Colonic mucosa (tissue), 4 donors: ENCODE data around the gene RAPGEF5. TPM values are rescaled to one million over a fixed set of nuclear protein-coding genes. Genes with fewer than 3 reads are reported as not detected.
A peak's percentile ranks its signal among the peaks of the same experiment; 100 is the strongest.

ENCODE experiments used
- DNase-seq: peaks from one replicate; pipeline ENCODE4 v3.0.0-alpha.2; 2020
- H3K27ac ChIP-seq: fragments of 200-600 bp; one replicate; pipeline ENCODE4 v1.8.0; 2021
- H3K27me3 ChIP-seq: fragments of 200-600 bp; one replicate; pipeline ENCODE4 v1.8.0; 2021
- H3K36me3 ChIP-seq: fragments of 200-600 bp; one replicate; pipeline ENCODE4 v1.8.0; 2021
- H3K4me1 ChIP-seq: fragments of 200-600 bp; one replicate; pipeline ENCODE4 v1.8.0; 2021; ENCODE audit warnings: mild to moderate bottlenecking
- H3K4me3 ChIP-seq: fragments of 200-600 bp; one replicate; pipeline ENCODE4 v1.8.0; 2021
- H3K9ac ChIP-seq, 2 donors: one replicate each; pipeline ENCODE4 v1.7.0; 2013; ENCODE audit warnings: control low read depth in 2 of 2, low read depth in 2 of 2, low read length in 2 of 2
- H3K9me3 ChIP-seq: fragments of 200-600 bp; one replicate; pipeline ENCODE4 v1.8.0; 2021
- intact Hi-C: fragments of 100-400 bp; cut with DNase I; formaldehyde crosslinking; loops from one replicate; pipeline ENCODE4 v1.14.1; 2022
- total RNA-seq, 2 donors: library from RNA; stranded (reverse); fragmentation: NEBNext Ultra II Directional in 1 of 2; extraction: Animal tissue kit (Norgen Biotek cat#: 25700) in 1 of 2; gene quantifications; one replicate each; pipeline ENCODE4 v1.2.1, GENCODE V29; 2021
- TF ChIP-seq, protein P1 (sequence below): fragments of 200-600 bp; IDR thresholded peaks from one replicate; pipeline ENCODE4 v1.8.0; 2022; ENCODE audit warnings: antibody characterized with exemption, mild to moderate bottlenecking
- donor health status: healthy.
- donor health status: DM: no; HTN: no; CAD: no.
- donor health status: DM: no; HTN: no; CAD: no.

Gene RAPGEF5
- total RNA-seq, 2 donors from 2014 or later, result 39.9 to 42.2 TPM

DNA sequence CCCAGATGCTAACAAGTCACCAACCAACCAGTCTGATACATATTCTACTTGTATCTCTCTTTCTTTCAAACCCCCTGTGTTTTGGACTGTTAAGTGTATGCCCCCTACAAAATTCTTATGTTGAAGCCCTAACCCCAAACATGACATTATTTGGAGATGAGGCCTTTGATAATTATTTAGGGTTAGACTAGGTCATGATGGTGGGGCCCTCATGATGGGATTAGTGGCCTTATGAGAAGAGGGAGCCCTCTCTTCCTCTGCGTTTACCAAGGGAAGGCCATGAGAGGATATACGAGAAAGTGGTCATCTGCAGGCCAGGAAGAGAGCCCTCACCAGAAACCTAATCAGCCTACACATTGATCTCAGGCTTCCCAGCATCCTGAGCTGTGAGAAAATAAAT is 2.5 kb downstream of the RAPGEF5 start:
- no peak overlapping the region for H3K9ac ChIP-seq
- DNase-seq, result no peak
- intact Hi-C loops, result no loop called here
- no peak overlapping the region for H3K4me3 ChIP-seq
- TF ChIP-seq, protein P1, sequence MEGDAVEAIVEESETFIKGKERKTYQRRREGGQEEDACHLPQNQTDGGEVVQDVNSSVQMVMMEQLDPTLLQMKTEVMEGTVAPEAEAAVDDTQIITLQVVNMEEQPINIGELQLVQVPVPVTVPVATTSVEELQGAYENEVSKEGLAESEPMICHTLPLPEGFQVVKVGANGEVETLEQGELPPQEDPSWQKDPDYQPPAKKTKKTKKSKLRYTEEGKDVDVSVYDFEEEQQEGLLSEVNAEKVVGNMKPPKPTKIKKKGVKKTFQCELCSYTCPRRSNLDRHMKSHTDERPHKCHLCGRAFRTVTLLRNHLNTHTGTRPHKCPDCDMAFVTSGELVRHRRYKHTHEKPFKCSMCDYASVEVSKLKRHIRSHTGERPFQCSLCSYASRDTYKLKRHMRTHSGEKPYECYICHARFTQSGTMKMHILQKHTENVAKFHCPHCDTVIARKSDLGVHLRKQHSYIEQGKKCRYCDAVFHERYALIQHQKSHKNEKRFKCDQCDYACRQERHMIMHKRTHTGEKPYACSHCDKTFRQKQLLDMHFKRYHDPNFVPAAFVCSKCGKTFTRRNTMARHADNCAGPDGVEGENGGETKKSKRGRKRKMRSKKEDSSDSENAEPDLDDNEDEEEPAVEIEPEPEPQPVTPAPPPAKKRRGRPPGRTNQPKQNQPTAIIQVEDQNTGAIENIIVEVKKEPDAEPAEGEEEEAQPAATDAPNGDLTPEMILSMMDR, result no peak
- H3K9me3 ChIP-seq, result no peaks in the 10 kb centered on the region
- H3K27ac ChIP-seq, result no peak overlapping the region
- H3K36me3 ChIP-seq, result no peaks in the 10 kb centered on the region
- H3K4me1 ChIP-seq, result no peaks in the 10 kb centered on the region
- H3K27me3 ChIP-seq, result no peaks in the 10 kb centered on the region

DNA sequence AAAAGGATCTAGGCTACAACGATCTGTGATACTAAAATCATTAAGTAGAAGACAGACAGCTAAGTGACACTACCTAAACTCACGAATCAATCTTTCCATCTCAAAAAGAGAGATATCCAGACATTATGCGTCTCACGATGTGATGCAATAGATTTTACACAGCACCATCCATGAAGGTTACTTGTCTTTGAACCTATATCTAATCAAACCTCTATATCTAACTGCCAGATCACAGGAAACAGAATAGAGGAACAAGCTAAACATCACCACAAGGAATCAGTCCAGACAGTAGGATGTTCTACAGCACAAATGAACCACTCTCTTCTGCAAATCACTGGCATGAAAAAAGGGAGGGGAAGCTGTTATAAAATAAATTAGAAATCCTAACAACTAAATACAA is 4.1 kb downstream of the RAPGEF5 start:
- H3K9me3 ChIP-seq, result no peaks in the 10 kb centered on the region
- H3K9ac ChIP-seq, result no peak overlapping the region
- H3K27ac ChIP-seq, result no peak overlapping the region
- intact Hi-C loops, result no loop called here
- TF ChIP-seq, protein P1, result no peak
- DNase-seq, result no peak
- H3K27me3 ChIP-seq, result no peaks in the 10 kb centered on the region
- no peak overlapping the region for H3K4me3 ChIP-seq
- H3K36me3 ChIP-seq, result no peaks in the 10 kb centered on the region
- peaks cover 2% of the 10 kb centered on the region for H3K4me1 ChIP-seq

DNA sequence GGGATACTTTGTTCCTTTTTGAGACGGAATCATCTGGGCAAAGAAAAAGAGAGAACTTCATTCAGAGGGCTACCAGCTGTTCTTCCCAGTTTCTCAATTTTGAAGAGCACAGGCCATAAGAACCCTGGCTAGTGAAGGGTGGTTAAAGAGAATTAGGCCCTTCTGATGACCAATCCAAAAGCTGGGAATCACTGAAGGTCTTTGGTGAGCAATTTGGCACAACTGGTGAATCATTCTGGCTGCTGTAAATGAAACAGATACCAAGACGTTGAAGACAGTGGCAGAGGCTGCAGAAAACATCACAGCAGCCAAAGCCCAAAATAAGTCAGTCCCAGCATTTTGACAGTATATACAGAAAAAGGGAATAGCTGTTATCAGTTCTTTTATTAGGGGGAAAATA is 5.1 kb downstream of the RAPGEF5 start:
- no peaks in the 10 kb centered on the region for H3K27me3 ChIP-seq
- intact Hi-C loops, result no loop called here
- H3K4me1 ChIP-seq, result peaks cover 6% of the 10 kb centered on the region

DNA sequence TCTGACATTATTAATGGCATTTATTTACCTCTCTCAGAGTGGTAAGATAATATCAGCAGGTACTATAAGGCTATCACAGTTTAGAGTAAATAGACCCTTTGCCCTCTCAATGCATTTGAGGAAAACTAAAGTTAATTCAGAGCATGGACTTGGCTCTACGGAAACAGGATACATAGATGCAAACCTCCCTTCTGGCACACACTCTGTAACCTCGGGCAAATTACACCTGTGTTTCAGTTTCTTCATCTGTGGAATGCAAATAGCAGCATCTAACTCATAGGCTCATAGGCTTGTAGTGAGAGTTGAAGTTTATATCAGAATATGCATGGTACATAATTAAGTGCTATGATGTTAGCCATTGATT is 5.6 kb downstream of the RAPGEF5 start:
- DNase-seq, result no peak
- TF ChIP-seq, protein P1, result no peak
- Histone ChIP-seq H3K27me3 (no peaks in the 10 kb centered on the region), H3K4me1 (peaks cover 6% of the 10 kb centered on the region), H3K9ac (peak overlapping the region in 1 of 2 donors; percentile 38), H3K27ac (peak overlapping the region; percentile 61), H3K36me3 (no peaks in the 10 kb centered on the region), H3K9me3 (no peaks in the 10 kb centered on the region), H3K4me3 (no peak overlapping the region)
- intact Hi-C loops, result no loop called here

More for the DNA sequence above, 5.1 kb downstream of the RAPGEF5 start:
- no peaks in the 10 kb centered on the region for H3K9me3 ChIP-seq
- peak overlapping the region; percentile 61 for H3K27ac ChIP-seq
- peak overlapping the region in 1 of 2 donors; percentile 38 for H3K9ac ChIP-seq
- H3K36me3 ChIP-seq, result no peaks in the 10 kb centered on the region
- DNase-seq, result no peak
- TF ChIP-seq, protein P1, result no peak
- no peak overlapping the region for H3K4me3 ChIP-seq

DNA sequence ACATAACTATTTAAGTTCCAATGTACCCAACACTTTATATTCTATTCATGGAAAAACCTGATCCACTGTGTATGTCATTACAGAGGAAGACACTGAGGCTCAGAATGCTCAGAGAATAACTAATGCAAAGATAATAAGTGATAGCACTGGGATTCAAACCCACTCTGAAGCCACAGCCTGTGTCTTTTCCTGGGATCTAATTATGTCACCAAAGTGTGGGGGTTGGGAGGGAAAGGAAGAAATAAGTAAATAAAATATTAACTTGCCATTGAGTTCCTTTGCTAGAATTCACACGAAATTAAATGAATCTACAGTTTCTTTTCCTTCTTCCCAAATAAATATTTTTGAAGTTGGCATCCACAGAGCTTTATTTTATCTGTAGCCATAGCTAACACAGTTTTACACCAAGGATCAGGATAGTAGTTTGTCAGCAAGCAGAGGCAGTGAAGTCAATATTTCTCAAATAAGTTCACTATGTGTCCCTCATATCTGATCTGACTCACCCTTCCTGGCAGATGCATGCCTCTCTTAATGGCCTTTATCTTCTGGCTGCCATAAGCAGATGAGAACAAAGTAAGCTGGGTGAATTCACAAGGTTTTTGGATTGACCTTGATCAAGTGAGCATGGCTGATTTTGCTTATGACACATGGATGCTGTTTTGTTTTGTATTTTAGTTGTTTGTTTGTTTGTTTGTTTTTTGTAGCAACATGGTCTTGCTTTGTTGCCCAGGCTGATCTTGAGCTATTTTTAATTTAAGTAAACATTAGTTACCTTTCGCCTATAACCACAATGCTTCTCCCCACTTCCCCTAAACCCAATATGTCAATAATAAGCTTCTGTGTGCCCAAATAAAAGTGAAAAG is 6.3 kb downstream of the RAPGEF5 start:
- no peak overlapping the region for H3K9ac ChIP-seq
- H3K27ac ChIP-seq, result peak overlapping the region; percentile 61

More for the DNA sequence above, 6.3 kb downstream of the RAPGEF5 start:
- Histone ChIP-seq H3K4me3 (no peak overlapping the region), H3K36me3 (no peaks in the 10 kb centered on the region), H3K4me1 (peaks cover 6% of the 10 kb centered on the region), H3K9me3 (no peaks in the 10 kb centered on the region), H3K27me3 (no peaks in the 10 kb centered on the region)
- TF ChIP-seq, protein P1, result no peak
- DNase-seq, result no peak
- intact Hi-C loops, result no loop called here
